NCI-H146 treated with DMSO at 0.1 percent for 48 hours (cell line): ENCODE measurements around the gene PRR18.
A peak's percentile ranks its signal among the peaks of the same experiment; 100 is the strongest.

Experiments
- DNase-seq: peaks from one replicate; lab custom pipeline; 2025; ENCODE audit not compliant: unreplicated experiment; lab: John Stamatoyannopoulos, UW

The PRR18 gene

GRCh38 chr6:166278579-166279392, 29.4 kb downstream of the PRR18 start:
- no peak for DNase-seq

DNA sequence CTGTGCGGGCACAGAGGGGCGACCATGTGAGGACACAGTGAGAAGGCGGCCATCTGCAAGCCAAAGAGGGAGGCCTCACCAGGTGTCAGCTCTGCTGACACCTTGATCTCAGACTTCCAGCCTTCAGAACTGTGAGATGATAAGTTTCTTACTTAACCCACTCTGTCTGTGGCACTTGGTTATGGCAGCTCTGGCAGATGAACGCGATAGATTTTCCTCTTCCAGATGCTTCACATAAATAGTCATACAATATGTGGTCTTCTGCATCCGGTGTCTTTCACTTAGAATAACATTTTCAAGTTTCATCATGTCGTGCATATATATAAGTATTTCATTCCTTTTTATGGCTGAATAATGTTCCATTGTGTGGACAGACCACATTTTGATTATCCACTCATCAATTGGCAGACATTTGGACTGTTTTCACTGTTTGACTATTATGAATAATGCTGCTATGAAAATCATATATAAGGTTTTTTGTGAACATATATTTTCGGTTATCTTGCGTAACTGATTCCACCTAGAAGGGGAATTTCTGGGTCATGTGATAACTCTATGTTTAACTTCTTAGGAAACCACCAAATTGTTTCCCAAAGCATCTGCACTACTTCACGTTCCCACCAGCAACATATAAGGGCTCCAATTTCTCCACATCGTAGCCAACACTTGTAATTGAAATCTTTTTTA, 30.2 kb downstream of the PRR18 start:
- DNase-seq = no peak

GRCh38 chr6:166277018-166277417, 31.2 kb downstream of the PRR18 start:
- no peak for DNase-seq

DNA sequence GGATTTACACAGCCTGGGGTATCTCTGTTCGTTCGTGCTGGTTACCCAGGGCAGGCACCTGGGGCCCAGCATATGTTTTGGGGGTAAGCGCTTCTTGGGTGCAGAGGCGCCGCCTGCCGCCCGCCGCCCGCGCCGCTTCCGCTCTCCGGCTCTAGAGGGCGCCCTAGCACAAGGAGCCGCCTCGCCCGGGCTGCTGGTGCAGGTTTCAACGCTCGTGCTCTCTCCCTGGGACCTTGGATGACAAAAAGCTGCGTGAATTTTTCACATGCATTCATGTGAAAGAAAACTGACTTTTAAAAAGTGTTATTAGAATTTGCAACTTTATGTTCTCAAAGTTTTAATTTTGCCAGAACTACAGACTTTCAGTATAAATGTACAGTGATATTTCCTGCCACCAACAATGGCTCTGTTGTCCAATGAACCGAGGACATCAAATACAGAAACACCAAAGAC, 32.5 kb downstream of the PRR18 start:
- DNase-seq = peak; percentile 49

DNA sequence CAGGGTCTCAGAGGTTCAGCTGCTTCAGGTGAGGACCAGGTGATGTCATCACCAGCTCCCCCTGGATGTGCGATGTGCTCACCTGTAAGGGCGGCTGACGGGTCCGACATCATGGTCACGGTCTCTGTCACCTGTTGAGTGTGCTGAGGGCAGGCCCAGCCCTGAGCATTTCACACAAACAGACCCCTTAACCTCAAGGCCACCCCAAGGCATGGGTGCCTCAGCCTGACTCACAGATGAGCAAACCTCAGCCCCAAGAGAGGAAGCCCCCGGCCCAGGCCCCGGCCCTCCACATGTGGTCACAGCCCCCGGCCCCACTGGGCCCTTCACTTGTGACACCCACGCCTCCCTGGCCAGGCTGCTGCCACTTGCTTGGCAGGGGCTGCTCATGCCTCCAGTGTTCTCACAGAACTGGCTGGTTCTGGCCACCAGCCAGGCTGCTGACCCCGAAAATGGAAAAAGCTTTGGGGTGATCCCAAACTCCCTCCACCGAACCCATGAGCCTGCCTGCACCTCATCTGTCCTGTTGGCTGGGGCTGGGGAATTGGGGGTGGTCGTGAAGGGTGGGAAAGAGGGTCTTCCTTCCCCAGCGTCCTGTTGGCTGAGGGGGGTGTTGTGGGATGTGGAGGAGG, 33.3 kb downstream of the PRR18 start:
- DNase-seq = no peak

DNA sequence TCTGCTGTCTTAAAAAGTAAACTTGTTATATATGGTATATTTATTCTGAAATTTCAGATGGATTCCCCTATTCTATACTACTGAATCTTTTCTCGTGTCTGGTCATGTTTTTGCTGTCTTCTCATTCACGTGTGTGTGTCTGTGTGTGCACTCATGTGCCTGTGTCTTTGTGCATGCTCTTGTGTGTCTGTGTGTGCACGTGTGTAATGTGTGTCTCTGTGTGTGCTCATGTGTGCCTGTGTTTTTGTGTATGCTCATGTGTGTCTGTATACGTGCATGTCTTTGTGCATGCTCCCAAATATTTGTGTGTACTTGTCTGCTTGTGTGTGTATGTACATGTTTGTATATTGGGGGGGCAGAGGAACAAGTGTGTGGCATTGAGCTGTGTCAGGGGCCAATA, 34.0 kb downstream of the PRR18 start:
- no peak for DNase-seq

DNA sequence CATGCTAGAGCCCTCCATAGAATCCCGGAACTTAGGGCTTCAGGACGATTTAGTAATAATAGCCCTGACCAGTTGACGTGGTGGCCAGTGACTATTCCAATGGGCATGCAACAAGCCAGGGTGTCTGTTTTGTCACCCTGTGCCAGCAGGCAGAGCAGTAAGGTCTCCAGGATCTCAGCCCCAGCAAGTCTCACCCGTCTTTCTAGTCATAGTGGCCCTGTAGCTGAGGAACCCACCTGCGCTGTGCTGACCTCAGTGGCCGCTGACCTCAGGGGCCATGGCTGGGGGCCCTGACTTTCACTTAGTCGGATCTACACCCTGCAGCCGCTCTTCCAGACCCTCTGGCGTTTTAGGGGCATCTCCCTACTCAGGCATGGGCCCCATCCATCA, 36.8 kb downstream of the PRR18 start:
- no peak for DNase-seq

DNA sequence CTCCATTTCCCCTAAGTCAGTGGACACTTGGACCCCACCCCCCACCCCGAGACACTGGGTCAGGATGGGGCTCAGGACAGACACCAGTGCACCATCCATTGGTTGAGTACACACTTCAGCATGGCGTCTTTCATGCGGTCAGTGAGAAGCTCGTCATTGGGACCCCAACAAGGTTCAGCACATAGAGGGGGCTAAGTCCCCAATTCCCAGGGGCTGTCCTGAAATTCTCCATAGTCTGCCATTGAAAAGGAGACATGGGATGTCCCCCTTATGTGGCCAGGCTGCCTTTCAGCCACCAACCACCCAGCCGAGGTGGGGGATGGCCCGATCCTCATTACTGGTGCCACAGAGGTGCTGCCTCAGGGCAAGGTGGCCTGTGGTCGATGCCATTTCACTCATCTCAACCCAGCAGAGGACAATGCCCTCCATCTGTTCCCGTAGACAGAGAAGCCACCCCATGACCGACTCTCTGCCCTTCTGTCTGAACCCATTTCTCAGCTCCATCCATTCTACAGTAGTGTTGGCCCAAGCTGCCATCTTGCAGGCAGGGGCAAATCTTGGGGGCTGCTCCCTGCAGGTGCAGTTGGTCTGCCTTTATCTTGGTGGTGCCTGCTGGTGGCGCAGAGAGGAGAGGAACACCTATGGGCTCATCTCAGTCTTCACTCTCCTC, 37.4 kb downstream of the PRR18 start:
- no peak for DNase-seq

GRCh38 chr6:166269301-166270039, 38.7 kb downstream of the PRR18 start:
- DNase-seq = no peak

DNA sequence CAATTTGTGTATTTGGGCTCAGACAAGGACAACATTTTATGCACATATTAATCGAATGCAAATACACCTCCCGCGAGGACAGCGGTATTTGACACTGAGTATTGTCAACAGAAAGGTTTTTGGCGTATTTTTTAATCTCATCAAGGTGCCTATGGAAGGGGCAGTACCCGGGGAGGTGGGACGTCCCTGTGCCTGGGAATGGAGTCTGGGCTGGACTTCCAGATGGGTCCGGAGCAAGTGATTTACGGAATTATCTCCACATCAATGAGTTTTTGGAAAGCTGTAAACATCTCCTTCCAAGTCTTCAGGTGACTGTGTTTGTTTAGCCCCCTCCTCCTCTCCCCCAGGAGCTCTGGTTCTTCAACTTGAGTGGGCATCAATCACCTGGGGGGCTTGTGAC, 39.8 kb downstream of the PRR18 start:
- DNase-seq = no peak

GRCh38 chr6:166267526-166267925, 40.7 kb downstream of the PRR18 start:
- no peak for DNase-seq

- DNase-seq = no peak
Measured at GRCh38 chr6:166266336-166266735, 41.9 kb downstream of the PRR18 start.

GRCh38 chr6:166262743-166263515, 45.3 kb downstream of the PRR18 start:
- no peak for DNase-seq

DNA sequence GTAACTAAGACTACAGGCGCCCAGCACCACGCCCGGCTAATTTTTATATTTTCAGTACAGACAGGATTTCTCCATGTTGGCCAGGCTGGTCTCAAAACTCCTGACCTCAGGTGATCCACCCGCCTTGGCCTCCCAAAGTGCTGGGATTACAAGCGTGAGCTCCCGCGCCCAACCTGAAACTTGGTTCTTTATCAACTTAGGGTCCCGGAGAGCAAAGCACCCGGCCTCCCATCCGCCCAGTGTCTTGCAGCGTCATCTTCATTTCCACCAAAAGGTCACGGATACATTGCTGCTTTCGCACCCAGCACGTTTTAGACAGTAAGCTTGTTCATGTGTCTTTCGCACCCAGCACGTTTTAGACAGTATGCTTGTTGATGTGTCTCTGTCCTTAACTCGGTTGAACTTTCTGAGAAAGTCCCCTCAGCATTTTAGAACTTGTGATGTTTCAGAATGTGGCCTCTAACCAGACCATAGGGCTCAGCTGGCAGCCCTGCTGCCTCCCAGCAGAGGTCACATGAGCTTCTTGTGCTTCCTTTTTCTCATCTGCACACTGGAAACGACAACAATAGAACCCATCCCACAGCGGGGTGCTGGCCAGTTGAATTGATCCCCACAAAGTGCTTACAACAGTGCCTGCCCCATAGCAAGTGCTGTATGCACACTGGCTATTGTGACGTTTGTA, 48.8 kb downstream of the PRR18 start:
- DNase-seq = no peak

DNA sequence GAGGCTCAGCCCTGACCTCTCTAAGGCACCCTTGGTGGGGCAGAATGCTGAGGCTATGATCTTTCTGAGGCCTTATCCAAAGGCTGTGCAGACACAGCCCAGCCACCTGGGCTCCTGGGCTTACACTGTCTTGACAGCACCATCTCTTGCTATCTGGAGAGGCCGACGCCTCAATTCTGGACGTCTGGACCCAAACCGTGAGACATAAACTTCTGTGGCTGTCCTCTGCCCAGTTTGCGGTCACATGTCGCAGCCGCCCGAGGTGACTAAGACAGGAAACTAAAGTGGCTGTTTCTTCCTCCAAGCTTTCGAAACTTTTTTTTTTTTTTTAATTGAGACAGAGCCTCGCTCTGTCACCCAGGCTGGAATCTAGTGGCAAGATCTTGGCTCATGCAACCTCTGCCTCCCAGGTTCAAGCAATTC, 49.3 kb downstream of the PRR18 start:
- DNase-seq = no peak

GRCh38 chr6:166257911-166258318, 50.3 kb downstream of the PRR18 start:
- DNase-seq = no peak
